Measurements from ENCODE around the gene GPX5.

DNA sequence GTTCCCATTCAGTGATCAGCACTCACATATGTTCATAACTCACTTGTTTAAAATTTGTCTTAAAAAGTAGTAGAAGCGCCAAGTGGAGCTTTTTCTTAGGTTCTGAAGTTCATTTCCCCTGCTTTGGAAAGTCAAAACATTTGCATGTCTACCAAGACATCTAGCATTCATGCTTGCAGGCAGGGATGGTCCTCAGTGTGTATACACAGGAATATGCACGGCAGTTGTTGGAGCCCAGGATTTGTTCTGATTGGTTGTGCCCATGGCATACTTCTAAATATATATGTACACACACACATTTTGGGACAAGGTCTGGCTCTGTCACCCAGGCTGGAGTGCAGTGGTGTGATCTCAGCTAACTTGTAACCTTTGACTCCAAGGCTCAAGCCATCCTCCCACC, 7.7 kb upstream of the GPX5 start:
- no peak for TF ChIP-seq POLR2AphosphoS5 (IDR thresholded peaks at IDR 0.05)
- no peak for TF ChIP-seq CTCF (IDR thresholded peaks at IDR 0.05)
